ENCODE measurements around the gene GABRP. TPM values are rescaled to one million over a fixed set of nuclear protein-coding genes. Genes with fewer than 3 reads are reported as not detected.
"Not testable (repeated sequence)": the region's sequence is repeated elsewhere in the genome, so short reads cannot be mapped to it uniquely, and the experiment has no call there.

GABRP gene, protein sequence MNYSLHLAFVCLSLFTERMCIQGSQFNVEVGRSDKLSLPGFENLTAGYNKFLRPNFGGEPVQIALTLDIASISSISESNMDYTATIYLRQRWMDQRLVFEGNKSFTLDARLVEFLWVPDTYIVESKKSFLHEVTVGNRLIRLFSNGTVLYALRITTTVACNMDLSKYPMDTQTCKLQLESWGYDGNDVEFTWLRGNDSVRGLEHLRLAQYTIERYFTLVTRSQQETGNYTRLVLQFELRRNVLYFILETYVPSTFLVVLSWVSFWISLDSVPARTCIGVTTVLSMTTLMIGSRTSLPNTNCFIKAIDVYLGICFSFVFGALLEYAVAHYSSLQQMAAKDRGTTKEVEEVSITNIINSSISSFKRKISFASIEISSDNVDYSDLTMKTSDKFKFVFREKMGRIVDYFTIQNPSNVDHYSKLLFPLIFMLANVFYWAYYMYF
- 6.4 TPM for total RNA-seq

DNA sequence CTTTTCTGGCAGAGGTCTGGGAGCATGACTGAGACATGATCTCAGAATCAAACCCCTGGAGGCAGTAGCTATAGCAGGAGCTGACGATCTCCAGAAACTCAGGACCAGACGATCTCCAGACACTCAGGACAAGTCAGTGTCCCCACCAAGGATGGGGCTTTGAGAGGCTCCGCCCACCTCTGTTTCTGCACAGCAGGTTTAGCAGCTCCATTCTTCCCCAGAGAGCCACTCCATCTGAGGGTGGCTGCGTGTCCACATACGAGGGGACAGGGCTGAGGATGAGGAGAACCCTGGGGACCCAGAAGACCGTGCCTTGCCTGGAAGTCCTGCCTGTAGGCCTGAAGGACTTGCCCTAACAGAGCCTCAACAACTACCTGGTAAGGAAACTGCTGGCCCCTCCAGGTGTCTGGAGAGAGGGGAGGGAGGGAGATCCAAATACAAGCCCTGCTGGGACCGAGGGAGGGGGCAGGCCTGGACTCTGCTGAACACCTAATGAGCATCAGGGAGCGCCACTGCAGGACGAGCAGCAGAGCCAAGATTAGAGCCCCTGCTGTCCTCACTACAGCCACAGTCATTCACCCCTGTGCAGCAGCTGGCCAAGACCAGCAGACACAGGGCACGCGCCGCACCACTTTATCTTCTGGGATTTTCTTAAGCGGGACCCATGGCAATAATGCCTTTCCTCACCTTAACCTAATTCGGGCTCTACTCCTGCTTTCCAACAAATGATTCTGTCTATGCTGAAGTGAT is at the start of gene GABRP:
GABRP (plus strand) TSS at position 228 of the 750 bp plus-strand sequence. CDS start 4,891 bp downstream, outside the sequence.
- ATAC-seq: no peak

DNA sequence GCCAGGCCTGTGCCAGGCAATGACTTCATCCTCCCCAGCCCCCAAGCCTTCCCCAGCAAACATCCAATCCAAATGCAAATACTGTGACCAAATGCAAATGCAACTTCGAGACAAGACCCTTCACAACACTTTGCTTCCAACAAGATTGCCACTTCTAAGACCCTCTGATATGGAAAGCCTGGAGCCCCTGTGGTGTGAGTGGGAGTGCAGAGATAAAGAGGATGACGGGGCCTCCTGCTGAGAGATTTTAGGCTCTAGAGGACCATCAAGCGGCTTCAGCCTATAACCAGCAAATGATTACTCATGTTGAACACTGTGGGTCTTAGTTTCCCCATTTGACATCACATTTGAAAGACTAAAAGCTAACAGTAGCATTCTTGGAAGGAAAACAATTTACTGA is 46.6 kb upstream of the GABRP start:
- no peak for ATAC-seq

DNA sequence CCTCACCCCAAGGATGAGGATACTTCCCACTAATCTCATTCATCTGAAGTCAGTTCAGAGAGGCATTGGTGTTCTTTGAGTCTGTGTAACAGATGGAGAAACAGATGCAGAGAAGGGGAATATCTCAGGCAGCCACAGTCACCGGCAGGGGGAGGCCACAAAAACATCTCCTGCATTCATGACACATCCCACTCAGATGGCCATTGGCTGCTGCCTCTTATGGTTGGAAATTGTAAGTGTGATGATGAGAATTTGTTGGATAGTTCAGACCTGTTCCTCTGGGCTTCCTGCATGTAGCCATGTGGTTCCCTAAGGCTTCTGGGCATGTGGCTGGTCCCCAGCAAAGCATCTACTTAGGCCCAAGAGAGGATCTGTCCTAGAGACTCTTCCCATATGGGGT is 45.9 kb upstream of the GABRP start:
- no peak for ATAC-seq

DNA sequence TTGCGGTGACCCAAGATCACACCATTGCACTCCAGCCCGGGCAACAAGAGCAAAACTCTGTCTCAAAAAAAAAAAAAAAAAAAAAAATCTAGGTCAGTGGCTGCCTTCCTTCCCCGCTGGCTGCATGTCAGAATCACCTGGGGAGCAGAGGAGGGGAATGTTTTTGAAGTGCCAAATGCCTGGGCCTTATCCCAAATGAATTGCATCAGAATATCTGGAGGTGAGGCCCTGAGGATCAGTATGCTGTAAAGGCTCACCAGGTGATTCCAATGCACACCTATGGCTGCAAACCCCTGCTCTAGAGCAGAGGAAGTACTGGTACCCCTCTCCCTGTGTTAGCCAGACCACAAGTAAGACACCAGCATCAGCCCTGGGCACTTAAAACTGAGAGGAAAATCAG is 44.7 kb upstream of the GABRP start:
- ATAC-seq: no peak

DNA sequence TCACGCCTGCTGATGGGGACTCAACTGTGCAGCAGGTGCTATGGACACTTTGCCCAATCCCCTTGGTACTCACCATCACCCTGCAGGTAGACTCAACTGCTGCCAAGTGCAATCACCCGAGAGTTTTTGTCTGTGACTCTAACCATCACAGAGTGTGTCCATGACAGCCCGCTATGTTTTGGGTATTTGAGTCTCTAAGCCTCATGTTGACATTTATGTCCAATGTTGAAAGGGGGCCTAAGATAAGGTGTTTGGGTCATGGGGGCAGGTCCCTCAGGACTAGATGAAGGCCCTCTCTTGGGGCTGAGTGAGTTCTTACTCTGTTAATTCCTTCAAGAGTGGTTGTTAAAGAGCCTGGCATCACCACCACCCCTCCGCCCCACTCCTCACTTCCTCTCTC is 44.1 kb upstream of the GABRP start:
- ATAC-seq: no peak

DNA sequence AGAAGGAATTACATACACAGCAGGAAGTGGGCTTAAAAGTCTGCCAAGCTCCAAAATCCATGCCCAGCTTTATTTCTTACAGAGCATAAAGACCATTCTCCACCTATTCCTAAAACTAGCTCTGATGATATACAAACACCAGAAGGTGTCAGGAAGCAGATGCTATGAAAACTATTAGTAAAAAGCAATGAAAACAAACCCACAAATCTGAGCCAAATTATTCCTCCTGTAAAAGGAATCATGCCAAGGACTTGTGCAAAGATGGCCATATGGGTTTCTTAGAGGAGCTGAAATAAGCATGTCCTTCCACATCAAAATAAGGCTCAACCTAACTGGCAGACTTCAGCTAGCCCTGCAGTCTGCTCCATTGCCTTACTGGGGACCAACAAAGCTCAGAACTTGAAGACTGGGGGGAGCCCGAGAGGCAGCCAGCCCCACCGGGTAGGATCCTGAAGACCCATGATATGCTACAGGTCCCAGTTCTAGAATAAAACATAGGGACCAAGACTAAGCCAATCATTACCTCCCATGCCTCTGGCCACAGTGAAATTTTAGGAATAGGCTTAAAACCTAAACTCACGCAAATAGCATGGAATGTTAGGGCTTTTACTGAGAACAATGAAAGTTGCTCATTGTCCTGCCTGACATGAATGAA is 42.8 kb upstream of the GABRP start:
- ATAC-seq: no peak

DNA sequence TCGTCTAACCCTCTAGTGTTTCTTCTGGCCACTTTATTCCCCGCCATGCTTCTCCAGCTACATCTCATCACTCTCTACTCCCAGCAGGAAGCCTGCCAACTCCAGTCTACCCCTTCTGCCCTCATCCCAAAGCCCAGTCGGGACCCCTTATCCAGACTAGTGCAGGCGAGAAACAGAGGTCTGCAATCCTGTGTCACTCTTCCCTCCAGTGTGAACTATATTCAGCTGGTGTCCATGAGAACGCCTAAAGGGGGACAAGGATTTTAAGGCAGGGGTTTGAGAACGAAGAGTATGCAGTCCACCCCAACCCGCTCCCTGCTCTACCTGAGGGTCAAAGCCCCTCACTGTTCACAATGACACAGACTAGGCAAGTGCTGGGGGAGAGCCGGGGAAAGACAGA is 41.7 kb upstream of the GABRP start:
- no peak for ATAC-seq

DNA sequence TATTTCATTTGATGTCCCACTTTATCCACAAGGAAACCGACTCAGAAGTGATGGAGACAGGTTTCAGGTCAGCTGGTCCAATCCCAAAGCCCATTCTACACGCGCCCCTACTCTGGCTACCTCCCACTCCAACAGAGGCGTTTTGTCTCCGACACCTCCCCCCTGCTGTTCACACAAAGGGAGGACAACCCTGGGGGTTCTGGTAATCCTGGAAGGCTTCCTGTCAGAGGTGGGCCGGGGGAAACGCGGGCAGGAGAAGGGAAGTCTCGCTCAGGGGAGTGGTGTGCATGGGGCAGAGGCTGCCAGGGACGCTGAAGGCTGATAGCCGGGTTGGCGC is 39.7 kb upstream of the GABRP start:
- no peak for ATAC-seq

DNA sequence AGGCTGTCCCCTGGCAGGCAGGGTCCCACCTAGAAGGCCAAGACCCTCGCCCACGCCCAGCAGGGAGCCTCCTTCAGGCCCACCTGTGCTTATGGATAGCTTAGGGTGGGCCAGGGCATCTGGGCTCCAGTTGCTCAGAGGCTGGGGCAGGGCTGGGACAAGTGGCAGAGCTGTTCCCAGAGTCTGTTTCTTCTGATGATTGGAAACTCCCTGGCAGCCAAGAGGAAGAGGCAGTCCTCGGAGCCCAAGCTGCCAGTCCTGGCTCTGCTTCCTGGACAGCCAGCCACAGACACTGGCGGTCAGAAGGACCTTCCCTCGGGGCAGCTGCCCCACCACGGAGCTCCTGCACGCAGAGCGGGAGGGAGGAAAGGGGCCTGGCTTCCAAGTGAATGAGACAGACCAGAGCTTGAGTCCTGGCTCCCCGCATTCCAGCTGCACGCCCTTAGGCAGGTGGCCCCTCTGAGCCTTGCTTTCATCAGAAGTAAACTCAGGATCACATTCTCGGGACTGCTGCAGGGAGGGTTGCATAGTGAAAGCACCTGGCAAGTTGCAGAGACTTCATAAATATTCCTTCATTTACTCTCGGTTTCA is 37.9 kb upstream of the GABRP start:
- ATAC-seq: peak; percentile 14

DNA sequence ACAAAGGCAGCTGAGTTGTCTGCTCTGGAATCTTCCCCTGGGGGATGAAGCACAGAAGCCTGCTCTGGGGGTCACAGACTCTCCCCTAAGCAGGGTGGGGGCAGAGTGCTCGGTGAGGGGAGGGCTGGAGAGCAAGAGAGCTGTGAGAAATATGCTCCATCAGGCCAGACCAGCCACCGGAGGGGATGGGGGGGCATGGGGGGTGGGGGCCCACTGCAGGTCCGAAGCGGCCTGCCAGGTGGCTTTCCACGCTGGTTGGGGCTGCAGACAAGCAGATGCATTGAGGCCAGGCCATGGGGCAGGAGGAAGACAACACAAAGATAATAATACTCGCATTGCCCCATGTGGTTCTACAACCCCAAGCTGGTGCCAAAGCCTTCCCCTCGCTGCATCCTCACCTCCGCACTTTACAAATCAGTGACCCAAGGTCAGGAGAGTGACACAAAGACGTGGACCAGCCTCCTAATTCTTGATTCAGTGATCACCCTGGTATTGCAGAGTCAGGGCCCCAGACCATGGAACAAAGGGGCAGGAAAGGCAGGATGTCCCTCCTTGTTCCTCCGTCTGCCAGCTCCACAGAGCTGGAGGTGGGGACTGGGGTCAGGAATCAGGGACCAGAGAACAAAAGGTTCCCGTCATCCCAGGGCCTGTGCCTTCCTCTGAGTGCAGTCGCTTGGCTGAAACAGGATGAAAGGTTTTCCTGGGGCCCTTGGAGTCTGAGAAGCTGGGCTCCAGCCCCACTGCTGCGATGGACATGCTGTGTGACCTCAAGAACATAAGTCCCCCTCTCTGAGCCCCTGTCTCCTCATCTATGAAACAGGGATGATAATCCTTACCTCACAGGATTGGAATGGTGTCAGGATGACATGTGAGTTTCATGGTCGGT is 37.2 kb upstream of the GABRP start:
- no peak for ATAC-seq

DNA sequence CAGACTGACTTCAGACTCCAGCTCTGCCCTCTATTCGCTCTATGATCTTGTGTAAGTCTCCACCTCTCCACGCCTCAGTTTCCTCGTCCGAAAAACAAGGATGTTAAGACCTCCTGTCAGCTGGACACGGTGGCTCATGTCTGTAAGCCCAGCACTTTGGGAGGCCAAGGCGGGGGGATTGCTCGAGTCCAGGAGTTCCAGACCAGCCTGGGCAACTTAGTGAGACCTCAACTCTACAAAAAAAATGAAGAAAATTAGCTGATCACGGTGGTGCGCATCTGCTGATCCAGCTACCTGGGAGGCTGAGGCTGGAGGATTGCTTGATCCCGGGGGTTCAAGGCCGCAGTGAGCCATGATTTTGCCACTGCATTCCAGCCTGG is 36.6 kb upstream of the GABRP start:
- ATAC-seq: no peak

DNA sequence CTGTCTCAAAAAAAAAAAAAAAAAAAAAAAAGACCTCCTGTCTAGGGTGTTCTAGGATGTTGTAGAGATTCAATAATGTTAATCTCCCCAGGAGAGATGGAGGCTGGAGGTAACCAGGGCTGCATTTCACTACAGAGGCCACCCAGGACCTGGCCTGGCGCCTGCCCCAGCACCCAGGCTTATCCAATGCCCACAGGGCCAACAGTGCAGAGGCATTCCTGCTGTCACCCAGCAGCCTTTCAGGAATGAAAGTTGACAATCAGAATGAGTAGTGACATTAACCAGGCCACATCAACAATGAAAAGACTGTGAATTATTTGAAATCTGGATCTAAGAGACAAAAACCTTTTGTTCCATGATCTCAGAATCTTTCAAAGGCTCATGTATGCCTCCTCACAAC is 36.2 kb upstream of the GABRP start:
- no peak for ATAC-seq

DNA sequence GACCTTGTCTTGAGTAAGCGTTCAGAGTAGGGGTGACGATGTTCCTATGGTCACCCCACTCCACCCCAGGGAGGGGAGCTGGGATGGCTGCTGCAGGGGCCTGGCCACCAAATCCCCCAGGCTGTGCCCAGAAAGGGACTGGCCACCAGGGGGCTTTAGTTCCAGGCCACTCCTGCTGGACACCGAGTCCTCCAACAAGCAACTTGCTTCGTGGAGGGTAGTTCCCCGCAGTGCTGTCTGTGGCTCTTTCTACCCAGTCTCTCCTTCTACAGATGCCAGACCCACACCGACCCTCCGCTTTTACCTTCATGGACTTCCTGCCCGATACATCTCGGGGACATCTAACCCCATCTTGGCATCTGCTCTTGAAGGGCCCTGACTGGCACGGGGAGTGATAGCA is 35.7 kb upstream of the GABRP start:
- ATAC-seq: no peak

DNA sequence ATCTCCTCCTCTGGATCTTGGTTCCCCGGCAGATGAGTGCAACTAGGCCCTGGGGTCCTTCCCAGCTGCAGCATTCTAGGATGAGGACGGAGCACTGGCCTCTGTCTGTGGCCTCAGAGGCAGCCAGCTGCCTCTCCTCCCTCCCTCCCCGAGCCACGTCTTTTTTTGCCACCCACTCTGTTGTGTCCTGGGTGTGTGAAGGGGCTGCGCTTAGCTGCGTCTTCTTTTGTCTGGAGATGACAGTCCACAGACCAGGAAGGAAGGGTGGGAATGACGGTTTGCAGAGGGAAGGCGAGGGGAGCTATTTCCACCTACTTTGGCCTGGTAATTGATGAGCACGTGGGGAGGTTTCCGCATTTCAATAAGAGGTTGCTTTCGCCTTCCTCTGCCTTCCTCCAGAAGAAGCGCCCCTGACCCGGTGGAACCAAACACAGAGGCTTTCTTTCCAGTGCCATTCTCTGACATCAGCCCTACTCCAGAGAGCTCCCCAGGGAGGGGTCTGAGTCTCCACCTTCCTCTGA is 34.5 kb upstream of the GABRP start:
- ATAC-seq: no peak

DNA sequence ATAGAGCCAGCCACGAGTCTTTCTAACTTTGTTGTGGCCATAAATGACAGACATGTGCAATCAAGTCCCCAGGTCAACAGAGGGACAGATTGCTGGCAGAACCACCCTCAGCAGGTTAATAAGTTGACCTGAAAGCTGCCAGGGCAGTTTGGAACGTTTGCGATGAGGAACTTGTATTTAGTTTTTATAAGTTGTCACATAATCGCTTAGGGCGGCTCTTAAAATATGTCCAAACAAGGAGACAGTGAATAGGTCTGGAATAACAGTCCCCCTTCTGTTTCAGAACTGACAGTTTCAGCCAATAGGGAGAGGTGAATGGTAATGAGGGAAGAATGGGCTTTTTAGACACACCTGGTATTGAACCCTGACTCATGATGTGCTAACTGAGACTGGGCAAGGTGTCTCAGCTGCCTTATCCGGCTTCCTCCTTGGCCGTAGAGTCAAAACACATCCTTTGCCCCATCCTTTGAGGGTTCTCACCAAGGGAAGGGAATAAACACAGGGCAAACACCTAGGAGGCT is 33.6 kb upstream of the GABRP start:
- peak; percentile 31 for ATAC-seq

DNA sequence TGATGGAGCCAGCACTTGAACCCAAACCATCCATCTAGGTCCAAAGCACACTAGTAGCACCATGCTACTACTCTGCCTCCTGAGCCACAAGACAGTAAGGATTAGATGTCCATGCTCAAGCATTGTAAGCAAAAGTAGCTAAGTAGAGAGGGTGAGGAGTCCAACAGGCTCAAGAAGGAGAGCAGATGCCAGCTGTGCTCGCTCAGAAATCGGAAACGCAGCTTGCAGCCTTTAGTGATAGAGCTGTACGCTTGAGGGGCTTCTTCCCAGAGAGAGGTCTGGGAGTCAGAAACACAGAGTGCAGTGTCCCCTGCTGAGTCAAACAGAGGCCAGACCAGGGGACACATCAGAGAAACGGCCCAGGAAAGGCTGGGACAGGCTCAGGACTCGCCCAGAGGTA is 32.7 kb upstream of the GABRP start:
- no peak for ATAC-seq

DNA sequence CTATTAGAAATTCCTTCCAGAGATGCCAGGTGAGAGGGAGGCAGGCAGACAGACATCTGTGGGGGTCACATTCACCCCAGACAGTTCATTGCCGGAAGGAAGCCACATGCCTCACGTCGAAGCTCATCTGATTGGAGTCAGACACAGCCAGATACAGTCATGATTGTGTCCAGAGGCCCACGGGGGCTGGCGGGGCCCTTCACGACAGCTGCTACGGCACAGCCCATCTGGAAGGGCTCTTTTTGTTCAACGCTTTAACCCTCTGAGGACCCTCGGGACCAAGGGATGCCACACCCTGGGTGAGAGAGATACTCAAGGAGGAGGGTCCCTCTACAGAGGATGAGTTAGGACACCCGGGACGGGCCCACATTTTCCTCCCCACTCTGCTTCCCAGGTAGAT is 31.9 kb upstream of the GABRP start:
- ATAC-seq: no peak

DNA sequence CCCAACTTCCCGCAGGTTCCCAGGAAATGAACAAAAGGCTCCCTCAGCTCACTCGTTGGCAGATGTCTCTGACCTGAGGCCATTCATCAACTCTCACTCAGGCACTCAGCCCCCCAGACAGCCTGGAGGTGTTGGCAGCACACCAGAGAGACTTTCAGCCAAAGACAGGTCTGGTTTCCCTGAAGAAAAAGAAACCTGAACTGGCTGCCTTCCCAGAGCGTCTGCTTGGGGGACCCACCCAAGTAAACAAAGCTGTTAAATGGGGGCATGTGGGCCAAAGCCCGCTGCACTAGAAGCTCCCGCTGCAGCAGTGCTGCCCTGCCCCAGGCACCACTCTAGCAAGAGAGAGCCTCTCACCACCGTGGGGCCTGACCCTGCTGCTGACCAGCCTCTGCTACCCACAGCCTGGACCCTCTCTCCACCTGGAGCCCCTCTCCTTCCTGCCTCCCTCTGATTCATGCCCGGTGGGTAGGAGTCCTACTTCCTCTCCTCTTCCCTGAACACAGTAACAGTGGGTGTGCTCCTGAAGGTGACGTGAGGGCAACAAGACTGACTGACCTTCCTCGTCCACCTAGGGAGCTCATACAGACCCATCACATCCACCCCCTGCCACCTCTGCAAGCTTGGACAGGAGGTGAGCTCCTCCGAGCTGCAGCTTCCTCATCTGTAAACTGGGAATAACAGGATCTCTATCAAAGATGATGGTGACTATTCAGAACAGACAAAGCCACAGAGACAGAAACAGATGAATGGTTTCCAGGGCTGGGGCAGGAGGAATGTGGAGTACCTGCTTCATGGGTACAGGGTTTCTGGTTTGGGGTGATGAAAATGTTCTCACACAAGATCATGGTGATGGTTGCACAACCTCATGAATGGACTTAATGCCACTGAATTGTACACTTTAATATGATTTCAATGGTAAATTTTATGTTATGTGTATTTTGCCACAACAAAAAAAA is 31.0 kb upstream of the GABRP start:
- ATAC-seq: peak; percentile 12

DNA sequence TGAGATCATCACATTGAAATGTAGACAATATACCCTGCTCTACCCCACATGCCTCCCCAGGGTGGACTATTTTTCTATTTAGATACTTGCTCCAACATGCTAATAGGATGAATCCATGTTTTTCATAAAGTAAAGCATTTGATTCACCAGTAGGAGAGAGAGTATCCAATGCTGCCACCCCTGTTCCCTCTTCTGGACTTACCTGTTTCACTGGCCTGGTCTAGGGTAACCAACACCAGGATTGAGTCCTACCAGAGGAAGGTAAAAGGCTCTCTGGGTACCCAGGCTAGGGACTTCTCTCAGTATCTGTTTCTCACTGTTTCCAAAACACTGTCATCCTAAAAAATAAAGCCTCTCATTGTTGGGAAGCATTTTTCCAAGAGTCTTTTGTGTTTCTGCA is 30.2 kb upstream of the GABRP start:
- ATAC-seq: no peak

DNA sequence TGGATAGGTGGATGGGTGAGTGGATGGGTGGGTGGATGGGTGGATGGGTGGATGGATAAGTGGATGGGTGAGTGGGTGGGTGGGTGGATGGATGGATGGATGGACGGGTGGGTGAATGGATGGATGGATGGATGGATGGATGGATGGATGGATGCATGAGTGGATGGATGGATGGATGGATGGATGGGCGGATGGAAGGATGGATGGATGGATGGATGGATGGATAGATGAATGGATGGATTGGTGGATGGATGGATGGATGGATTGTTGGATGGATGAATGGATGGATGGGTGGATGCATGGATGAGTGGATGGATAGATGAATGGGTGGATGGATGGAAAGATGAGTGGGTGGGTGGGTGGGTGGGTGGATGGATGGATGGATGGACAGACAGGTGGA is 29.0 kb upstream of the GABRP start:
- ATAC-seq: not testable (repeated sequence)
